Fibroblast of pulmonary artery (primary cell): ENCODE data around the gene MITF.

Experiments
- DNase-seq: peaks from one replicate; pipeline ENCODE4 v3.0.0-alpha.2; 2010; ENCODE audit warnings: low read depth
- H3K4me3 ChIP-seq: replicated peaks from 2 replicates; pipeline ENCODE4 v1.5.1; 2011; ENCODE audit warnings: low read depth, mild to moderate bottlenecking, control low read depth, low read length, moderate library complexity
- CTCF ChIP-seq: IDR thresholded peaks from 2 replicates; pipeline ENCODE4 v1.5.1; 2011; ENCODE audit warnings: mild to moderate bottlenecking, control low read depth, low read length, inconsistent platforms; ENCODE audit errors: missing control alignments

The MITF gene

GRCh38 chr3:69755795-69756194 lies 16.5 kb downstream of the MITF start:
- no peak for DNase-seq
- TF ChIP-seq CTCF = no peak
- H3K4me3 ChIP-seq = no peak overlapping the region

DNA sequence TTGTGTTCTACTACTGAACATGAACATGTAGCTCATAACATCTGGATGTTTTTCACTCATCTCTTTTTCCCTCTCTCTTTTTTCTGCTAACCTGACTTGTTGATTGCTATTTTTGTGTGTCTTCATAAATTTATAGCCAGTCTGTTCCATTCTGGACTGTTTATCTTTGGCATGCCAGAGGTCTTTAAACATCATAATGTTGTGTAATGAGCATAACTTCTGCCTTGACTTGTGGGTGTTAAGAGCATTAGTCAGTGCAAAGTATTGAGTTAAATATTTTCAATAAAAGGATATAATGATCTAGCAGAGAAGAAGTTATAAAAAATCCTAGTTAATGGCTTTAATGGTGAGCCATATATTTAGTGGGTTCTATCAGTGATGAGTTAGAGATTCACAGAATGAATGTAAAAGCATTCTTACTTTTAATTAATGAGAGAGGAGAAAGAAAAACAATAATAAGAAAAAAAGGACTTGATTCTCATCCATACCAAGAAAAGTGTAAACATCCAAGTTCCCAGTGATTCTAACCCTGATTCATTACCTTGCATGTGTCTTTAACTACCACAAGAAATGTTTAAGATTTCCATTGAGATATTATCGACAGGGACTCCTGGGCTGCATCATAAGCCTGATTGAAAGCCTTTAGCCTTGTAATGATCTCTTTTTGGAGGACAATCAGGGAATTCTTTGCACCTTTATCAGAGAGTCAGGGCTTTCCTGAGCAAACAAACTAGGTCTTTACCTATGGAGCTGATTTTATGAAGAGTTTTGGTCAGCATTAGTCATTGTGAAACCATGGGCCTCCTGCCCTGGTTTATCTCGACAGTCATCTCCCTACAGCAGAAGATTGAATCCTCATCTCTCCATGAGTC lies 22.9 kb downstream of the MITF start:
- H3K4me3 ChIP-seq = no peak overlapping the region
- peak; percentile 53 for DNase-seq

GRCh38 chr3:69762768-69763229 lies 23.5 kb downstream of the MITF start:
- H3K4me3 ChIP-seq = no peak overlapping the region
- DNase-seq = no peak
- TF ChIP-seq CTCF = no peak

More for the DNA sequence above, 22.9 kb downstream of the MITF start:
- no peak for TF ChIP-seq CTCF

- H3K4me3 ChIP-seq = no peak overlapping the region
- DNase-seq = no peak
- no peak for TF ChIP-seq CTCF
These were observed 24.2 kb downstream of the MITF start for GRCh38 chr3:69763458-69763857.

- DNase-seq = no peak
- H3K4me3 ChIP-seq = no peak overlapping the region
- TF ChIP-seq CTCF = no peak
These were observed 25.0 kb downstream of the MITF start for GRCh38 chr3:69764121-69764741.

DNA sequence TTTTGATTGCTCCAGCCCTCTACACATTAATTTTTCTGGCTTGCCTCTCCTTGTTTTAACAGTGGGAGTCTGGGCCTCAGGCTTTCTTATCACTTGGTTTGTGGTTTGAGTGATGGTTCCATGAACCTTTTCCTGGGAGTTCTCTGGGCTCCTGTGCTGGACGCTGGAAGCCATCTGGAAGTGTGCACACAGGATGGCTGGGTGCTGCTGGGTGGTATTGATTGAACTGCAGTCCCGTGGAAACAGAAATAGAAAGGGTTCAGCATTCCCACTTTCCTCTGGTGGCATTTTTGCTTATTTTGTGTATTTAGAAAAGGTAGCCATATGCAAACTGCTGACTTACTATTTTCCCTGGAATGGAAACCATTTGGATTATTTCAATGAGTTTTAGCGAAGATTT lies 25.6 kb downstream of the MITF start:
- TF ChIP-seq CTCF = no peak
- no peak overlapping the region for H3K4me3 ChIP-seq
- no peak for DNase-seq

DNA sequence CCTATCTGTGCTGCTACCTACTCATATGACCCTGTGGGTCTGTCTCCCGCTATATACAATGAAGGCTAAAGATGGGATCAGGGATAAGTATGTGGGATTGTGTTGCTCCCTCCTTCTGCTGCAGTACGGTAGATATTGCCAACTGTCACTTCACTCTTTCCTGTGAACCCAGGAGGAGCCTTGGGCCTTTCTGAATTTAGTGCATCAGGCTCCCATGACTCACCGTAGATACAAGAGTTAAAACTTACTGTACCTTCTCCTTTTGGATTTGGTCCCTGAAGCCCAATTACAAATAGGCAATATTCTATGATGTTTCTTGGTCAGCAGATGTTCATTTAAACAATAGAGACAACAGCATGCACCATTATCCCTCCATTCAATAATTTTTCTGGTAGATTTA lies 27.4 kb downstream of the MITF start:
- no peak overlapping the region for H3K4me3 ChIP-seq
- no peak for TF ChIP-seq CTCF
- DNase-seq = no peak
